Activated CD4-positive, CD25-positive, alpha-beta regulatory T cell treated with anti-CD3 and anti-CD28 coated beads, Interleukin-2, amount 50 U/mL, for 16 hours (primary cell): ENCODE results near the gene SPEN.
"Not testable (repeated sequence)": the region's sequence is repeated elsewhere in the genome, so short reads cannot be mapped to it uniquely, and the experiment has no call there.

Experiments used
- DNase-seq: peaks from one replicate; pipeline ENCODE4 v3.0.0-alpha.2; 2020; ENCODE audit warnings: low read depth, low spot score

Gene SPEN

DNA sequence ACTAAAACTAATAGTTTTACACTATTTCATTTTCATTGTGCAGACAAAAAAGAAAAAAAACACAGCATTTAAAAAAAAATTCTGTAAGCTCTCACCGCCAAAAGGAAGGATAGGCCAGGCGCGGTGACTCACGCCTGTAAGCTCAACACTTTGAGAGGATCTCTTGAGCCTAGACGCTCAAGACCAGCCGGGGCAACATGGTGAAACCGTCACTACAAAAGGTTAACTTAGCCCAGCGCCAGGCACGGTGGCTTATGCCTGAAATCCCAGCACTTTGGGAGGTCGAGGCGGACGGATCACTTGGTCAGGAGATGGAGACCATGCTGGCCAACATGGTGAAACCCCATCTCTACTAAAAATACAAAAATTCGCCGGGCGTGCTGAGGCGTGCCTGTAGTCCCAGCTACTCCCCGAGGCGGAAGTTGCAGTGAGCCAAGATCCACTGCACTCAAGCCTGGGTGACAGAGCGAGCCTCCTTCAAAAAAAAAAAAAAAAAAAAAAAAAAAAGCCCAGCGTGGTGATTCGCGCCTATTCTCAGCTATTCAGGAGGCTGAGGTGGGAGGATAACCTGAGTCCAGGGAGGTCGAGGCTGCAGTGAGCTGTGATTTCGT is 14.3 kb upstream of the SPEN start:
- no peak for DNase-seq

GRCh38 chr1:15833842-15834405 is 13.6 kb upstream of the SPEN start:
- no peak for DNase-seq

- DNase-seq = peak; percentile 77
These were observed 12.9 kb upstream of the SPEN start for GRCh38 chr1:15834406-15835204.

GRCh38 chr1:15835205-15835740 is 12.2 kb upstream of the SPEN start:
- DNase-seq = no peak

- peak; percentile 100 for DNase-seq
These were observed 11.6 kb upstream of the SPEN start for GRCh38 chr1:15835741-15836510.

DNA sequence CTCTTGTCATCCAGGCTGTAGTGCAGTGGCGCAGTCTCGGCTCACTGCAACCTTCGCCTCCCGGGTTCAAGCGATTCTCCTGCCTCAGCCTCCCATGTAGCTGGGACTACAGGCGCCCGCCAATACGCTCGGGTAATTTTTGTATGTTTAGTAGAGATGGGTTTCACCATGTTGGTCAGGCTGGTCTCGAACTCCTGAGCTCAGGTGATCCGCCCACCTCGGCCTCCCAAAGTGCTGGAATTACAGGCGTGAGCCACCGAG is 11.1 kb upstream of the SPEN start:
- not testable (repeated sequence) for DNase-seq

GRCh38 chr1:15836772-15837669 is 10.5 kb upstream of the SPEN start:
- no peak for DNase-seq

GRCh38 chr1:15837931-15838330 is 9.6 kb upstream of the SPEN start:
- no peak for DNase-seq

GRCh38 chr1:15838721-15839120 is 8.8 kb upstream of the SPEN start:
- no peak for DNase-seq

GRCh38 chr1:15843826-15844572 is 3.5 kb upstream of the SPEN start:
- DNase-seq = no peak

GRCh38 chr1:15846056-15846455 is 1.5 kb upstream of the SPEN start:
- not testable (repeated sequence) for DNase-seq

DNA sequence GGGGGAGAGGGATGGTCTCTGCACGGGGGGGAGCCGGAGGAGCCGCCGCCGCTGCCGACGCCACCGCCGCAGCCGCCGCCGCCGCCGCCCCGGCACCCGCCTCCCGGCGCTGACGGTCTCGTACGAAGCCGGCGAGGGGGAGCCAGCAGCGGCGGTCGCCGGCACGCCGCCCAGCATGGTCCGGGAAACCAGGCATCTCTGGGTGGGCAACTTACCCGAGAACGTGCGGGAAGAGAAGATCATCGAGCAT is 311 bp downstream of the SPEN start:
- DNase-seq = no peak

DNA sequence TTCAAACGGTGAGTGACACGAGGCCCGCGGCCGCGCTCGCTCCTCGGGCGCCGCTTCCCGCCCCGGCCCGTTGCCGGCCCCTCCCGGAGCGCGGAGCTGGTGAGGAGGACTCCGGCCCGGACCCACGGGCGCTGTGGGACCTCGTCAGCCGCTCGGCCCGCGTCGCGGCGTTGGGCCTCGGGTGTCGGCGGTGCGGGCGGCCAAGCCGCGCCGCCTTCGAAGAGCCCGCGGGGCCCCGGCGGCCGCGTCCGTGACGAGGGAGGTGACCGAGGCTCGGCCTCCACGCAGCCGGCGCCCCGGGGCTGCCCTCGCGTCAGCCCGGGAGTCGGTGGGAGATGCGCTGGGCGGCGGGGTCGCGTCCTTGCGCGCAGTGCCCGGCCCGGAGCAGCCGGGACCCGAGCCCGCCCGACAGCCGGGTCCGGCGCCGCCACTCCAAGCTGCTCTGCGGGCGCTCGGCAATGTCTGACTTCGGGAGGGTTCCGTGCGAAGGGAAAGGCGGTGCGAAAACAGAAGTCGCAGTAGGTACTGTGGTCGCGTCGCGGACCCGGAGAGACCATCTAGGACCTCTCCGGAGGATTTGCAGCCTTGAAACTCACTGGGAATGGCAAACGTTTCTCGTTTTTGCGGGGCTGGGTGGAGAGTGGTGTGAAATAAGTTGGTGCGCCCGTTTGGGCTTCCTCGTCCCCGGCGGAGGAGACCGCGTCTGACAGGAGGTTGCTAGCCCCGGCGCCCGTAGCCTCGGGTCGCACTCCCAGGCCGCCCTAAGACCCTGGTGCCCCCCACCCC is 829 bp downstream of the SPEN start:
- no peak for DNase-seq

- no peak for DNase-seq
These were observed 1.6 kb downstream of the SPEN start for GRCh38 chr1:15848929-15849774.

DNA sequence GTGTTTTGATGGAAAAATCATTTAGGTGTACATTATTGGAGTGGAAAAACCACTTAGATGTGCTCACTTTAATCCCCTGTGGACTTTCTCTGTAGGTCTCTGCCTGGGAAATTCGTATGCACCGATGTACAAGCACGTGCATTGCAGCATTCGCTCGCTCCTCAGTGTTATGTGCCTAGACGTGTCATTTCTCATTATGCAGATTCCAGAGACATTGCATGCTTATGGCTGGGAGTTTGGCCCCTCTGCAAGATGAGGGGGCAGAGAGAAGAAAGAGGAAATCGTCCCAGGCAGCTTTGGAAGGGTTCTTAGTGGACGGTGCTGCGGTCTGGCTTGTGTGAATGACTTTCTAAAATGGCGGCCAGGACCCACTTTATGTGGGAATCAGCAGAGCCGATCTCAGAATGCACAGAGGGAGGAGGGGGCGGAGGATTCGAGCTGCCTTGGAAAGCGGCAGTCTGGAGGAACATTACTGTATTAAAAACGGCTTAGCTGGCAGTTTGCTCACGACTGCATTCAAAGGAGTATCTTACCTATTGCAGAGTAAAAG is 2.3 kb downstream of the SPEN start:
- DNase-seq = no peak

DNA sequence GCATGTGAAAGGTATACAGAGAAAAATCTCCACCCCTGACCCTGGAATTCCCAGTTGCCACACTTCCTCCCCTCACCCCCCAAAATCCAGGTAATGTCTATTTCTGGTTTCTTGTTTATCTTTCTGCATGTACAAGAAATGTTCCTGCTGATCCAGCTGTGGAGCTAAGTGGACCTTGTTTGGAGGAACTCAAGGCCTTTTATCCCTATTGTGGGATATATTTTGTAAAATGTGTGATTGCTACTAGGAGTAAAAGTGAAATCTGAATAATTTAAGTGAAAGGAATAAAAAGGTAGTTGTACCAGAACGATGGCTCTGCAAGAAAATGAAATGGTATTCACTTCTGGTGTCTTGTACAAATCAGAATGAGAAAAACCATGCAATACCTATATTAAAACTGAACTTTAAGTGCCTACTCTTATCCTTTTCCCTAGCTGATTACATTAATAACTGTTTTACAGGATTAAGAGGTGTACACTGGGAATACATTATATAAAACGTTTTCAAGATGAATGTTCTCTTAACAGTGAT is 3.0 kb downstream of the SPEN start:
- DNase-seq = no peak

GRCh38 chr1:15851210-15852035 is 3.9 kb downstream of the SPEN start:
- DNase-seq = no peak
